GM23338 (cell line): ENCODE data around the gene HBD. TPM values are rescaled to one million over a fixed set of nuclear protein-coding genes. Genes with fewer than 3 reads are reported as not detected.

ENCODE experiments used
- ATAC-seq: fragments of 200-7000 bp; cut with Tn5 transposase; 3 replicates; pipeline ENCODE4 v1.9.1; 2020
- DNase-seq: peaks from one replicate; pipeline ENCODE4 v3.0.0-alpha.2; 2015; ENCODE audit warnings: low spot score
- H2AFZ ChIP-seq: fragments of 200-600 bp; sonication (generic); 2 replicates; pipeline ENCODE4 v1.8.0; 2016; ENCODE audit warnings: antibody characterized with exemption, mild to moderate bottlenecking, moderate library complexity
- H3F3A ChIP-seq: fragments of 200-600 bp; sonication (generic); replicated peaks from 2 replicates; pipeline ENCODE4 v1.8.0; 2017; ENCODE audit warnings: antibody characterized with exemption, mixed run types, low read depth
- H3K27ac ChIP-seq: fragments of 200-600 bp; sonication (generic); 2 replicates; pipeline ENCODE4 v1.6.1; 2016; ENCODE audit warnings: low read depth
- H3K27me3 ChIP-seq: fragments of 200-600 bp; sonication (generic); 2 replicates; pipeline ENCODE4 v1.8.0; 2016; ENCODE audit warnings: mild to moderate bottlenecking, mixed run types, moderate library complexity; ENCODE audit not compliant: insufficient read depth
- H3K36me3 ChIP-seq: fragments of 200-600 bp; sonication (generic); 2 replicates; pipeline ENCODE4 v1.8.0; 2016; ENCODE audit warnings: mild to moderate bottlenecking; ENCODE audit not compliant: insufficient read depth
- H3K4me1 ChIP-seq: fragments of 200-600 bp; sonication (generic); 2 replicates; pipeline ENCODE4 v1.8.0; 2016; ENCODE audit warnings: mild to moderate bottlenecking, moderate library complexity; ENCODE audit not compliant: insufficient read depth
- H3K4me2 ChIP-seq: fragments of 200-600 bp; sonication (generic); 2 replicates; pipeline ENCODE4 v1.7.1; 2017; ENCODE audit warnings: mixed run types
- H3K4me3 ChIP-seq: fragments of 200-600 bp; sonication (generic); 2 replicates; pipeline ENCODE4 v1.6.1; 2016; ENCODE audit warnings: mixed run types
- H3K79me2 ChIP-seq: fragments of 200-600 bp; sonication (generic); replicated peaks from 2 replicates; pipeline ENCODE4 v1.8.0; 2017; ENCODE audit warnings: mild to moderate bottlenecking; ENCODE audit not compliant: insufficient read depth
- H3K9me2 ChIP-seq: fragments of 200-600 bp; sonication (generic); 2 replicates; pipeline ENCODE4 v1.8.0; 2017; ENCODE audit not compliant: insufficient read depth
- H4K20me1 ChIP-seq: fragments of 200-600 bp; sonication (generic); replicated peaks from 2 replicates; pipeline ENCODE4 v1.8.0; 2017; ENCODE audit warnings: mild to moderate bottlenecking; ENCODE audit not compliant: insufficient read depth
- H3K27ac Mint-ChIP-seq: 2 replicates; pipeline ENCODE4 v1.8.0; 2020; ENCODE audit warnings: inconsistent platforms, mild to moderate bottlenecking, moderate library complexity, mixed read lengths
- H3K27me3 Mint-ChIP-seq: 3 replicates; pipeline ENCODE4 v1.8.0; 2022; ENCODE audit warnings: low read depth, mild to moderate bottlenecking, moderate library complexity, mixed read lengths, inconsistent platforms; ENCODE audit not compliant: insufficient read depth, poor library complexity
- H3K36me3 Mint-ChIP-seq: 3 replicates; pipeline ENCODE4 v1.8.0; 2021; ENCODE audit warnings: low read depth, mild to moderate bottlenecking, inconsistent platforms, moderate library complexity, mixed read lengths
- H3K4me1 Mint-ChIP-seq: 3 replicates; pipeline ENCODE4 v1.8.0; 2020; ENCODE audit warnings: mild to moderate bottlenecking, inconsistent platforms, mixed read lengths
- H3K4me3 Mint-ChIP-seq: 3 replicates; pipeline ENCODE4 v1.8.0; 2021; ENCODE audit warnings: moderate library complexity, mild to moderate bottlenecking, inconsistent platforms, mixed read lengths
- H3K9me3 Mint-ChIP-seq: 3 replicates; pipeline ENCODE4 v1.8.0; 2020; ENCODE audit warnings: moderate library complexity, mild to moderate bottlenecking, inconsistent platforms, mixed read lengths
- CREB1 ChIP-seq: fragments of 250-450 bp; sonication (Bioruptor Pico); IDR thresholded peaks from 2 replicates; pipeline ENCODE4 v1.5.0; 2020; ENCODE audit warnings: low read depth, mild to moderate bottlenecking, moderate library complexity
- CTCF ChIP-seq, 2 experiments: fragments of 200-600 bp in 1 of 2; sonication (generic) in 1 of 2; conservative IDR thresholded peaks; 2 replicates each; pipeline versions ENCODE4 v1.5.1 to v1.6.1; 2016 to 2017; ENCODE audit warnings: antibody characterized with exemption in 2 of 2, low read depth in 2 of 2, mild to moderate bottlenecking in 2 of 2, moderate library complexity in 1 of 2
- ETS1 ChIP-seq: IDR thresholded peaks from 2 replicates; pipeline ENCODE4 v1.6.1; 2016; ENCODE audit warnings: antibody characterized with exemption
- EZH2phosphoT487 ChIP-seq: fragments of 200-600 bp; sonication (generic); IDR thresholded peaks from one replicate; pipeline ENCODE4 v1.8.1; 2018; ENCODE audit warnings: antibody characterized with exemption; ENCODE audit not compliant: unreplicated experiment
- NANOG ChIP-seq: IDR thresholded peaks from 2 replicates; pipeline ENCODE4 v1.6.1; 2016; ENCODE audit warnings: antibody characterized with exemption, borderline replicate concordance
- REST ChIP-seq: IDR thresholded peaks from one replicate; pipeline ENCODE4 v1.6.1; 2018; ENCODE audit warnings: antibody characterized with exemption; ENCODE audit not compliant: unreplicated experiment
- ZNF114 ChIP-seq: fragments of 250-450 bp; sonication (Bioruptor Pico); IDR thresholded peaks from 2 replicates; pipeline ENCODE4 v1.5.0; 2020; ENCODE audit warnings: mild to moderate bottlenecking, moderate library complexity
- ZNF331 ChIP-seq: fragments of 250-450 bp; sonication (Bioruptor Pico); IDR thresholded peaks from 2 replicates; pipeline ENCODE4 v1.5.0; 2020; ENCODE audit warnings: low read depth, mild to moderate bottlenecking, moderate library complexity
- ZNF462 ChIP-seq: fragments of 250-450 bp; sonication (Bioruptor Pico); IDR thresholded peaks from 2 replicates; pipeline ENCODE4 v1.5.0; 2020; ENCODE audit warnings: mild to moderate bottlenecking, moderate library complexity
- polyA plus RNA-seq: library from polyadenylated mRNA; unstranded; fragments of >200 nt; fragmentation: Nextera tagmentation; extraction: Ambion mirVana; gene quantifications from 2 replicates; pipeline ENCODE4 v1.2.1, GENCODE V29; 2016
- total RNA-seq: library from RNA; depleted of rRNA; stranded (reverse); fragments of >200 nt; shearing (Covaris generic); gene quantifications from 2 replicates; pipeline ENCODE4 v1.2.3, GENCODE V29; 2014

HBD gene
- total and polyA plus RNA-seq, 2 experiments from 2014 or later = not detected

- no peak for TF ChIP-seq ETS1
- no peak for TF ChIP-seq ZNF331 (CRISPR knock-in tag)
- no peak for TF ChIP-seq EZH2phosphoT487
- TF ChIP-seq CREB1 (CRISPR knock-in tag) = no peak
- H3K4me2 ChIP-seq = no peak within 1 kb of the TSS
- H3K27ac ChIP-seq = no peak within 1 kb of the TSS
- H3K36me3 ChIP-seq = no peaks in the 10 kb centered on the region
- H3K79me2 ChIP-seq = no peaks in the 10 kb centered on the region
- ATAC-seq = no peak
- Mint-ChIP-seq H3K9me3 (no peaks in the 10 kb centered on the region), H3K27me3 (peaks cover 2% of the 10 kb centered on the region), H3K4me3 (no peak within 1 kb of the TSS), H3K4me1 (peaks cover 8% of the 10 kb centered on the region; the same call in 2 of the 3 replicates), H3K36me3 (no peaks in the 10 kb centered on the region), H3K27ac (no peak within 1 kb of the TSS)
- H3K4me1 ChIP-seq = no peaks in the 10 kb centered on the region
- H3K4me3 ChIP-seq = no peak within 1 kb of the TSS
- no peaks in the 10 kb centered on the region for H3F3A ChIP-seq
- H3K27me3 ChIP-seq = no peaks in the 10 kb centered on the region
- H2AFZ ChIP-seq = 0 out of 2 replicates have a peak within 1 kb of the TSS, but pooled peaks have one; percentile 12
- H4K20me1 ChIP-seq = no peaks in the 10 kb centered on the region
- DNase-seq = no peak
- H3K9me2 ChIP-seq = no peaks in the 10 kb centered on the region
Observed at GRCh38 chr11:5200582-5200981, 33.7 kb downstream of the HBD start, which contains the start of gene OR51V1. Gene OR51V1 (minus strand): TSS chr11:5200682. CDS start chr11:5200682, 0 bp downstream.

GRCh38 chr11:5198285-5198684 lies 36.0 kb downstream of the HBD start:
- H3K36me3 ChIP-seq = no peaks in the 10 kb centered on the region
- H3K27me3 ChIP-seq = no peaks in the 10 kb centered on the region
- H3K4me1 Mint-ChIP-seq = peaks cover 8% of the 10 kb centered on the region; the same call in 2 of the 3 replicates
- H3K36me3 Mint-ChIP-seq = no peaks in the 10 kb centered on the region
- H3K27me3 Mint-ChIP-seq = peaks cover 2% of the 10 kb centered on the region
- no peaks in the 10 kb centered on the region for H4K20me1 ChIP-seq
- ATAC-seq (no peak), DNase-seq (no peak)
- peaks cover 3% of the 10 kb centered on the region; the same call in 1 of the 3 replicates for H3K9me3 Mint-ChIP-seq
- H3K4me3 Mint-ChIP-seq = no peak overlapping the region
- H3K27ac Mint-ChIP-seq = no peak overlapping the region
- H2AFZ ChIP-seq = no peak overlapping the region
- H3K4me1 ChIP-seq = no peaks in the 10 kb centered on the region
- no peaks in the 10 kb centered on the region for H3F3A ChIP-seq
- no peak overlapping the region for H3K4me3 ChIP-seq
- no peaks in the 10 kb centered on the region for H3K9me2 ChIP-seq
- H3K27ac ChIP-seq = no peak overlapping the region
- no peaks in the 10 kb centered on the region for H3K79me2 ChIP-seq
- H3K4me2 ChIP-seq = no peak overlapping the region
- no peak for TF ChIP-seq ZNF331 (CRISPR knock-in tag)
- no peak for TF ChIP-seq ZNF462 (CRISPR knock-in tag)
- no peak for TF ChIP-seq REST
- TF ChIP-seq NANOG = no peak
- no peak for TF ChIP-seq CTCF (conservative IDR thresholded peaks at IDR 0.05; ENCODE audit: low read depth in 2 of 2)
- TF ChIP-seq ZNF114 (CRISPR knock-in tag) = no peak
